Measurements from ENCODE around the gene ARID3B.
"Not testable (repeated sequence)": the region's sequence is repeated elsewhere in the genome, so short reads cannot be mapped to it uniquely, and the experiment has no call there.

The ARID3B gene

GRCh38 chr15:74537736-74538135 is 3.3 kb upstream of the ARID3B start:
- no peak for DNase-seq

GRCh38 chr15:74539521-74539920 is 1.5 kb upstream of the ARID3B start:
- not testable (repeated sequence) for DNase-seq

DNA sequence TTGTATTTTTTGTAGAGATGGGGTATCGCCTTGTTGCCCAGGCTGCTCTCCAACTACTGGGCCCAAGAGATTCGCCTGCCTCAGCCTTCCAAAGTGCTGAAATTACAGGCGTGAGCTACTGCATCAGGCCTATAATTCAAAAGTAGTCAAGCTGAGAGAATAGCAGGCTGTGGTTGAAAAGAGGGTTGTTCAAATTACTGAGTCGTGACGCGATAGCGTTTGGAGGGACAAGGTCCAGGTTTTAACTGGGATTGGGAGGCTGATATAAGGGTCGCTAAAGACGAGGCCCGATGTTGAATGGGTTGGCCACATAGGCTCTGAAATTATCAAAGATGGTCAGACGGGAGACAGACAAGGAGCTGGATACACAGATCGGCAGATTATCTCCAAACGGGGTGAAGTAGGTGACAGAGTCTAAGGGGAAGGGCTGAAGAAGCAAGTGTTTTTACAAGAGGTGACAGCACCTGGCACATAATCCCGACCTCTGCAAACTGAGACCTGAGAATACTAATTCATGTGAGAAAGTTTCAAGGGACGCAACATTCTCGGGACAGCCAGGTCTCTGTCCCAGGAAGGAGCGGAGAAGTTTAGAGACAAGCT is 759 bp upstream of the ARID3B start:
- DNase-seq = no peak

DNA sequence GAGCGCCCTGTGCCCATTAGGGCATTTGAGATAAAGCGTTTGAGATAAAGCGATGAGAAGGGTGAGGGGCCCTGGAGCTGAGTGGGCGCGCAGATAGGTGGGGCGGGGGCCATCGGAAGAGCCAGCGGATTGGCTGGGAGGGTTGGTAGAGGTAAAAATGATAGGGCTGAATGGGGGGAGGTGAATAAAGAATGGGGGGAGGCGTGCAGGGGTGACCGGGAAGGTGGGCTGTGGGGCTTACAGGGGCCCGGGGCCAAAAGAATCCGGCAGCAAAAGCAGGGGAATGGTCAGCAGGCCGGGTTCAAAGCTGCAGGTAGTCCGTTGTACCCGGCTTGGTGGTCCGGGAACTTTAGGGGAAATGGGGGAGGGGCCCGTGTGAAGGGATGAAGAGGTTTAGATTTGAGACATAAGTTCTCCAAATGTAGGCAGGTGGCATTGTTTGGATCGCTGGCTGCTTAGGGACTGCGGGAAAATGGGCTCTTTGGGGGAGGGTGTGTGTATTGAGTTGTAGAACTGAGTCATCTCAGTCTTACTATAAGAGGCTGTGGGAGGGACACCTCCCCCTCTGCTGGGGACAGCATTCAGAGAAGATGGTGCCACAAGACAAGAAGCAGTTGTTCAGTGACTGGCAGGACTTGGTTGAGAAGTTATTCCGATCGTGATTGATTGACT is 610 bp downstream of the ARID3B start:
- peak; percentile 82 for DNase-seq

- DNase-seq = no peak
Observed at GRCh38 chr15:74542166-74543042, 1.4 kb downstream of the ARID3B start.

DNA sequence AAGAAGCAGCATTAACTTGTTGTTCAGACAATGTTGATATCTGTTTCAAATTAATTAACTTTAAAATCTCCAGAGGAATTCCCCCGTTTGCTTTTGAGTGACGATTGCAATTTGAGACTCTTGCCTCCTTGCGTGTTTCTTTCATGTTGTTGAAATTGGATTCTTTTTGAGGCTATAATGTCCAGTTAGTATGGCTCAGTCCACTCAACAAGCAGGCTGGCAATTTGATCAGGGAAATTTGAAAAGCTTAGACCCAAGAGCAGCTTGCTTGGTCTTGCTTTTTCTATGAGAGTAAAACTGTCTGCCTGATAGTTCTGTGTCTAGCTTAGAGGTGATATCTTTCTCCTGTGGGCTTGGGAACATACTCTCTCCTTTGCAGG is 2.0 kb downstream of the ARID3B start:
- DNase-seq = no peak

GRCh38 chr15:74543583-74543982 is 2.6 kb downstream of the ARID3B start:
- DNase-seq = peak; percentile 80

GRCh38 chr15:74545086-74545485 is 4.1 kb downstream of the ARID3B start:
- no peak for DNase-seq

DNA sequence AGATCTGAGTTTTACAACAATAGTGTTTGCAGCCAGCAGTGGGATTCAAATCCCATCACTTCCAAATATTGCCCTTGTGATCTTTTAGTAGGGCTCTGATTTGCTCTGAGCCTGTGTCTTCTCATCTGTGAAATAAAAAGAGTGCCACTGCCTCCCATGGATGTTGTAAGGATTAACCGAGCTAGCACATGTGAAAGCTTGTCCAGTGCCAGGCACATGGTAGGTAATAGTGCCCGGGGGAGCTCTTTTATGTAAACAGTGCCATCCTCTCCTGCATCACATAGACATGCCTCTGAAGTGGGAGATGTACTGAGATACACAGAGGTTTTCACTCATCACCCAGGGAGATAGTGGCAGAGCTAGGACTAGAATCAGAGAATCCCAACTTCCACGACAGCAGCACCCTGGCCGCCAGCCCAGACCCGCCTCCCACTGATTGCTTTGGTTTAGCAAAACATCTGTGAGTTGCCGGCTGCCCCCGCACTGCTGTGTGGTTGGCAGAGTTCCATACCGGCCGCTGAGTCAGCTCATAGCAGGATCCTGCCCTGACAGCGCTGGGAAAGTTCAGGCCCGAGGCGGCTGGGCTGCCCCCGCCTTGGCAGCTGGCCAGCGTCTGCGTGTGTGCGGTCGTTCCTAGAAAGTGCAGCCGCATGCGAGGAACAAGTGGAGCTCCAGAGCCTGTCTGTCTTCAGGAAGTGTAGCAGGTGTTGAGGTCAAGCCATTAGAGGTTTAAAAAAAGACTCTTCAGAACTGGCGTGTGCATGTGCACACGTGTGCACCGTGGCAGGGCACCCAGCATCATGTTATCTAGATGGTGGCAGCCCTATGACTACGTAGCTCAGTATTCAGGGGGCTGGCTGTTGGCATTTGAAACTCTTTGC is 5.0 kb downstream of the ARID3B start:
- DNase-seq = peak; percentile 94

DNA sequence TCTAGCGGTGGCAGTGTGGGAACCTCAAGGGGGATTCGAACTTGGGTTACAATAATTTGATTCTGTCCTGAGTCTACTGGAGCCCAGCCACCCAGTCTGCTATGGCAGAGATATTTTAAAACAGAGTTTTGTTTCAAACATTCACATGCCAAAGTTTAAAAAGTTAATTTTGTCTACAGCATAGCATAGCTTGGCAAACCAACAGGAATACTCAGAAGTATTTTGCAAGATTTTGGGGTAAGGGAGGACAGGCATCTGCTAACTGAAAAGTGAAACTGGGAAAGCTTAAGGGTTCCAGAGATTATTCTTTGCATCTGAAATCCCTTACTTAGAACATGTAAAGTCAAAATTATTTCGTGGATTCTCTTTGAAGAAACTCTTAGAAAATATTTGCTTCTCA is 6.6 kb downstream of the ARID3B start:
- DNase-seq = no peak

DNA sequence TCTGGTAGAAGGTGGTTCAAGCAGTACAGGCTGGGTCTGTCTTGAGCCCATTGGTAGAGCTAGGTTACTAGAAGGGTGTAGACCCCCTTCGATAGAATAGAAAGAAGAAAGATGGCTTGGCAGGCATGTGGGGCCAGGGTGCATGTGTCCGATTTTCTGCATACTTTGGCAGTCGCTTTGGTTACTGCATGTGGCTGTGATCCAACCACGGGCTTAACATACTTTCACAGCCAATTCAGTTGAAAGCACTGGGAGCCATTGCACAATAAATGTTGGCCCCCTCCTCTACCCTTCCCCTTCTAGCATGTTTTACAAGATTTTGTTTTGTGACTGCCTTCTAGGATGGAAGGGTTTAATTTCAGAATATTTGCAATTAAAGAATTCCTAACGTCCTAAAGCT is 7.2 kb downstream of the ARID3B start:
- no peak for DNase-seq

DNA sequence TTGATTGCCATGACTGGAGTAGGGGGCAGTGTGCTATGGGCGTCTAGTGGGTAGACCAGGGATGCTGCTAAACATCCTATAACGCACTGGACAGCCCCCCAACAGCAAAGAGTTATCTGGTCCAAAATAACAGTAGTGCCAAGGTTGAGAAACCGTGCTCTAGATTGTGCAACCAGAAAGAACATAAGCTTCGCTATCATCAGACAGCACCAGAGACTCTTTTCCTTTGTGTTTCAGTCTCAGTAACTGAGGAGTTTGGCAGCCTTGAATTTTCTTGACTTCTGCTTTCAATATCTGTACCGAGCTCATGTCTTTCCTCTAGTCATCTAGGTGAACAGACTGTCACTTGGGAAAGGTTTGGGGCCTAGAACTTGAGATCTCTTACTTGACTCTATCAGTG is 8.8 kb downstream of the ARID3B start:
- no peak for DNase-seq

DNA sequence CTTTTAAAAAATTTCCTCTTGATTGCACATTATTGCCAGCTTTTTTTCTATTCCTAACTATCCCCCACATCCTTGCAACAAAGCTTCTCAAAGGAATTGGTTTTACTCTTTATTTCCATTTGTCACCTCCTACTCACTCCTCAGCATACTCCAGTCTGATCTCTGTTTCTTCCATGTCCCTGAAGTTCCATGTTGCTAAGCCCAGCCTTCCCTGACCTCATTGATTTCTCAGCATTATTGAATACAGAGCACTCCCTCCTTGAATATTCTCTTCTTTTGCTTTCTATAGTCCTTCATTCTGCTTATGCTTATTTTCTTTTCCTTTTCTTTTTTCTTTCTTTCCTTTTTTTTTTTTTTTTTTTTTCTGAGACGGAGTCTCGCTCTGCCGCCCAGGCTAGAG is 10.7 kb downstream of the ARID3B start:
- DNase-seq = no peak

DNA sequence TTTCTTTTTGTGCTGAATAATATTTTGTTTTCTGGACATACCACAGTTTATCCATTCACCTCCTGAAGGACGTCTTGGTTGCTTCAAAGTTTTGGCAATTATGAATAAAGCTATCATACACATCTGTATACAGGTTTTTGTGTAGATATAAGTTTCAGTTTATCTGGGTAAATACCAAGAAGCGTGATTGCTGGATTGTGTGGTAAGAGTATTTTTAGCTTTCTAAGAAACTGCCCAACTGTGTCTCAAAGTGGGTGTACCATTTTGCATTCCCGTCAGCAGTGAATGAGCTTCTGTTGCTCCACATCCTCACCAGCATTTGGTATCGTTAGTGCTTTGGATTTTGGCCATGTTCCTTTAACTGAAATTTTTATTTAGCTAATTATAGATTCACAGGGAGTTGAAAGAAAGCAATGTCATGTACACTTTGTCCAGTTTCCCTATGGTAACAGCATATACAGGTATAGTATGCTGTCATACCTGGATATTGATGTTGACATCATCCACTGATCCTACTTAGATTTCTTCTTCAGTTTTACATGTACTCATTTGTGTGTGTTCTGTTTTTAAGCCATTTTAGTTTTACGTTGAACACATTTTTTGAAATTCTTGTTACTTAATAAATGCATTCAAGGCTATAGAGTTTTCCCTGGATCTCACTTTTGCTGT is 11.9 kb downstream of the ARID3B start:
- DNase-seq = no peak

DNA sequence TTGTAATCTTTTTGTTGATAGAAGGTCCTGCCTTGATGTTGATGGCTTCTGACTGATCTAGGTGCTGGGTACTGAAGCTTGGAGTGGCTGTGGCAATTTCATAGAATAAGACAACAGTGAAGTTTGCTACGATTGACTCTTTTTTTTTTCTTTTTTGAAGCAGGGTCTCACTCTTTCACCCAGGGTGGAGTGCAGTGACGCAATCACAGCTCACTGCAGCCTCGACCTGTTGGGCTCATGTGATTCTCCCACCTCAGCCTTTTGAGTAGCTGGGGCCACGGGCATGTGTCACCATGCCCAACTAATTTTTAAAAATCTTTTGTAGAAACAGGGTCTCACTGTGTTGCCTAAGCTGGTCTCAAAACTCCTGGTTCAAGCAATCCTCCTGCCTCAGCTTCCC is 14.2 kb downstream of the ARID3B start:
- no peak for DNase-seq

GRCh38 chr15:74558706-74559105 is 17.7 kb downstream of the ARID3B start:
- no peak for DNase-seq

DNA sequence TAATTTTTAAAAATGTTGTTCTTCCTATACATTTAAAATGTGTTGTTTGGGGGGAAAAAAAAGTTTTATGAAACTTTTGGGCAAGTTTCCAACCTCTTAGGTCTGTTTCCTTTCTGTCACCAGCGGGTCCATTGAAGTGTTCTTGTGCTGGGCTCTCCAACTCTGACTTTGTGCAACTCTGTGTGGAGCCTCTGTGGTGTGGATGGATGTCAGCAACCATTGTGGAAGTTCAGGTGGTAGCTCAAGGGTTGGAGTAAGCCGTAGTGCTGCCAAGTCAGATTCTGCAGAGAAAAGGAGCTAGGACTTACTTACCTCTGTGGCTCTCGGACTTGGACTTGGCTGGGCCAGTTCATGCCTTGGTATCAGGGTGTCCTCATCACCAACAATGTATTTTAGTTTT is 22.4 kb downstream of the ARID3B start:
- DNase-seq = no peak

DNA sequence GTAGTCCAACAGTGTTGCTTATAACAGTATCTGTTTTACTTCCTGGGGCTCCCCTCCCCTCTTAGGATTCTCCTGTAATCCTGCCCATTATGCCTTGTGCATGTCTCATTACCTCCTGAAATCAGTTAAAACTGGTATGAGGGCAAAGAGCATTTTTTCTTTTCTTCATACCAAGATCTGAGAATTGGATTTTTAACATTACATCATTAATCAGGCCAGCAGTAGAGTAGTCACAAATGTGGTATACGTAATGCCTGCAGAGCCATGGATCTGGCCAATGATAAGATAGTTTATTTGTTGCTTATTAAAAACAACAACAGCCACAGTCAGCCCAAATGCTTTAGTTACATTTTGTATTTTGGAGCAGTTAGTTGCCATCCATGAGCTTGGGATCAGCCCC is 23.2 kb downstream of the ARID3B start:
- DNase-seq = no peak

GRCh38 chr15:74565381-74566085 is 24.5 kb downstream of the ARID3B start:
- no peak for DNase-seq

- DNase-seq = no peak
Observed at GRCh38 chr15:74568594-74568993, 27.6 kb downstream of the ARID3B start.

GRCh38 chr15:74569731-74570070 is 28.7 kb downstream of the ARID3B start:
- no peak for DNase-seq

DNA sequence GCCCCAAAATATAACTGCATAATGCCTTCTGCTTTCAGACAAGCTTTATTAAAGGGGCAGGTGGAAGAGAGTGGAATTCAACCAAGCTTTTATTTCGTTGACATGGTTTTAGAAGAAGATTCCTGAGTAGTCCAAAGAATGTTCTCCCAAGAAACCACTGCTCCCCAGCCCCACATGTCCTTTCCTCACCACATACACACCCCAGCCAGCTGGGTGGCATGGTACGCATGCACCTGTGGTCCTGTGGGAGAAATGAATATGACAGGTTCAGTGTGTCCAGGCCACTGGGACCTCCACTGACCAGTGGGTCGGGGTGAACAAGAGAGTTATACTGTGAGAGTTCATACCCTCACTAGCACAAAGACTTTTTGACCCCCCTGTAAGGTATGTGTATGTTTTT is 30.2 kb downstream of the ARID3B start:
- no peak for DNase-seq

Measured in CD4-positive, alpha-beta T cell treated with Interleukin-4 for 4 hours (primary cell).